ENCODE results near the gene IKZF2. TPM values are rescaled to one million over a fixed set of nuclear protein-coding genes. Genes with fewer than 3 reads are reported as not detected.
"Not testable (repeated sequence)": the region's sequence is repeated elsewhere in the genome, so short reads cannot be mapped to it uniquely, and the experiment has no call there.

Gene IKZF2
- total RNA-seq, 1 donor from 2014 or later = 0.86 TPM

DNA sequence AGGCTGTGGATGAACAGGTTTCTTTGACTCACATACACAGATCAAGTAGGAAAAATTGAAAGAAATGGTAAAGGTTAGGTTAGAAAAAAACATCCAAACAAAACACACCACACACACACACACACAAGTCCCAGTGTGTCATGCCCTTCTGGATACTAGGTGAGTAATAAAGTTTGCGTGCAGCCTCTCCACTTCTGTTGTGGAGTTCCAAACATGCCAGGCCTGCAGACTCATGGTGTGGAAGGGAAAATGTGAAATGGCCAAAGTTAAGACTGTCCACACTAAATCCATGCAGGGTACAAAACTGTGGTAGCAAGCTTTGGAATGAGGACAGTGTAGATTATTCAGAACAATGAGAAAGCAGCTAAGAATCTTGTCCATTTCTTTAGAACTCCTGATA lies 114.6 kb downstream of the IKZF2 start:
- no peak for DNase-seq (ENCODE audit: low read depth)
- TF ChIP-seq, protein P1, sequence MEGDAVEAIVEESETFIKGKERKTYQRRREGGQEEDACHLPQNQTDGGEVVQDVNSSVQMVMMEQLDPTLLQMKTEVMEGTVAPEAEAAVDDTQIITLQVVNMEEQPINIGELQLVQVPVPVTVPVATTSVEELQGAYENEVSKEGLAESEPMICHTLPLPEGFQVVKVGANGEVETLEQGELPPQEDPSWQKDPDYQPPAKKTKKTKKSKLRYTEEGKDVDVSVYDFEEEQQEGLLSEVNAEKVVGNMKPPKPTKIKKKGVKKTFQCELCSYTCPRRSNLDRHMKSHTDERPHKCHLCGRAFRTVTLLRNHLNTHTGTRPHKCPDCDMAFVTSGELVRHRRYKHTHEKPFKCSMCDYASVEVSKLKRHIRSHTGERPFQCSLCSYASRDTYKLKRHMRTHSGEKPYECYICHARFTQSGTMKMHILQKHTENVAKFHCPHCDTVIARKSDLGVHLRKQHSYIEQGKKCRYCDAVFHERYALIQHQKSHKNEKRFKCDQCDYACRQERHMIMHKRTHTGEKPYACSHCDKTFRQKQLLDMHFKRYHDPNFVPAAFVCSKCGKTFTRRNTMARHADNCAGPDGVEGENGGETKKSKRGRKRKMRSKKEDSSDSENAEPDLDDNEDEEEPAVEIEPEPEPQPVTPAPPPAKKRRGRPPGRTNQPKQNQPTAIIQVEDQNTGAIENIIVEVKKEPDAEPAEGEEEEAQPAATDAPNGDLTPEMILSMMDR (conservative IDR thresholded peaks at IDR 0.05; ENCODE audit: low read depth, low read length) = no peak
- no peak overlapping the region for H3K4me3 ChIP-seq (ENCODE audit: low read depth, low read length)

DNA sequence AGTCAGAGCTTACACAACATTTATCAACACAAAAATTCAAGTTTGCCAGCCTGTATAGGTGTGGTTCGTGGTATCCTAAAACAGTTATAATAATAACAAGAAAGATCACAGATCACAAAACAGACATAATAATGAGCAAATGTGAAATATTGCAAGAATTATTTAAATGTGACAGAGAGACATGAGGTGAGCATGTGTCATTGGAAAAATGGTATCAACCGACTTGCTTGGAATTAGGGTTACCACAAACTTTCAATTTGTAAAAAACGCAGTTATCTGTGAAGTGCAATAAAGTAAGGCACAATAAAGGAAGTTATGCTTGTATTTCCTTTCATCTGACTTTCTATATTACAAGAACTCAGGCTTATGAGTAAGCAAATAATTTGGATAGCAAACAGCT lies 116.8 kb downstream of the IKZF2 start:
- TF ChIP-seq, protein P1 (conservative IDR thresholded peaks at IDR 0.05; ENCODE audit: low read depth, low read length) = no peak

DNA sequence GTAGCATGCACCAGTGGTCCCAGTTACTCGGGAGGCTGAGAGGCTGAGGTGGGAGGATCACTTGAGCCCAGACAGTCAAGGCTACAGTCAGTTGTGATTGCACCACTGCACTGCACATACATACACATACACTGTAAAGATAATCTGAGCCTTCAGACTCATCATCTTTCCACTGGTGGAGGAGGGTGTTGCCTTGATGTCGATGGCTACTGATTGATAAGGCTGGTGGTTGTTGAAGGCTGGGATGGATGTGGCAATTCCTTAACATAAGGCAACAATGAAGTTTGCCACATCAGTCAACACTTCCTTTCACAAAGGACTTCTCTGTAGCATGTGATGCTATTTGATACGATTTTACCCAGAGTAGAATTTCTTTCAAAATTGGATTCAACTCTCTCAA lies 118.8 kb downstream of the IKZF2 start:
- no peak for DNase-seq (ENCODE audit: low read depth)
- H3K4me3 ChIP-seq (ENCODE audit: low read depth, low read length) = no peak overlapping the region
- TF ChIP-seq, protein P1 (conservative IDR thresholded peaks at IDR 0.05; ENCODE audit: low read depth, low read length) = no peak

More for the DNA sequence above, 116.8 kb downstream of the IKZF2 start:
- no peak for DNase-seq (ENCODE audit: low read depth)
- H3K4me3 ChIP-seq (ENCODE audit: low read depth, low read length) = no peak overlapping the region

DNA sequence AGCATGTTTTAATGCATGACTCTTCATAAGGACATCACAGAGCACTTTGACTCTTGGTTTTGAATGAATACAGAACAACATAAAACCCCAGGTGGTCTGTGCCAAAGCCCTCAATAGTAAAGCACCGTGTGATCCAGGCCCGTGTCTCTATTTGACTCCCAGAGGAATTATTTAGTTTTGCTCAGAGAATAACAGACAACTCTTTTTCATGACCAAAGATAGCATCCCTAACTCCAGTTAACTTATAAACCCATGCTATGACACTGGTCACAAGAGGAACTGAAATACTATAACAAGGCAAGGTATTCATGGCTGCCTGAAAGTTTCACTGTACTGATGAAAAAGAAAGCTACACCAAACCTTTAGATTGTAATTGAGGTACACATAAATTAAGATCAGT lies 128.4 kb downstream of the IKZF2 start:
- no peak for DNase-seq (ENCODE audit: low read depth)
- TF ChIP-seq, protein P1 (conservative IDR thresholded peaks at IDR 0.05; ENCODE audit: low read depth, low read length) = no peak
- no peak overlapping the region for H3K4me3 ChIP-seq (ENCODE audit: low read depth, low read length)

GRCh38 chr2:213021971-213022899 lies 129.2 kb downstream of the IKZF2 start:
- TF ChIP-seq, protein P1 (conservative IDR thresholded peaks at IDR 0.05; ENCODE audit: low read depth, low read length) = no peak
- DNase-seq (ENCODE audit: low read depth) = no peak
- no peak overlapping the region for H3K4me3 ChIP-seq (ENCODE audit: low read depth, low read length)

GRCh38 chr2:213020913-213021312 lies 130.5 kb downstream of the IKZF2 start:
- not testable (repeated sequence) for H3K4me3 ChIP-seq (ENCODE audit: low read depth, low read length); DNase-seq (ENCODE audit: low read depth)

DNA sequence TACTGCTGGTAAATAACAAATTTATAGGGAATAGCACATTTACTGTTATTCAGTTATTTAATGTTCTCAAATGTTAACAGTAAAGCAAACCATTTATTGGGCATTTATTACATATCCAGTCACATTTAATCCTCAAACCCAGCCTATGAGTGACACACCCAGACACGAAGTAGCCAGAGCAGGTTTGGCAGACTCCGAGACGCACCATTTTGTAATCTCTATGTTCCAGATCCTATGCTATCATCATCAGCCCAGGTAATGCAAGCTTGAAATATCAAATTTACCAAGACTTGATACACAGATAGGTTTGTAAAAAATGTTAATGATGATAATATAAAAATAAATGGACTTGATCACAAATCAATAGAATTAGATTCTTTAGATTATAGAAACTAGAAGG lies 131.1 kb downstream of the IKZF2 start:
- H3K4me3 ChIP-seq (ENCODE audit: low read depth, low read length) = no peak overlapping the region
- TF ChIP-seq, protein P1 (conservative IDR thresholded peaks at IDR 0.05; ENCODE audit: low read depth, low read length) = no peak
- no peak for DNase-seq (ENCODE audit: low read depth)

Data from epithelial cell of proximal tubule (primary cell).